CD4-positive, alpha-beta T cell (primary cell): ENCODE measurements around the gene NYAP2. TPM values are rescaled to one million over a fixed set of nuclear protein-coding genes. Genes with fewer than 3 reads are reported as not detected.

Experiments
- ATAC-seq: fragments of 200-7000 bp; cut with Tn5 transposase; one replicate; pipeline ENCODE4 v1.10.0; 2022; ENCODE audit warnings: mild to moderate bottlenecking; ENCODE audit not compliant: poor library complexity
- CTCF ChIA-PET: fragments of 350-600 bp; sonication (Branson Sonifier 250); formaldehyde crosslinking; loops from one replicate; lab custom pipeline; 2021; ENCODE audit warnings: antibody characterized with exemption, inconsistent platforms; lab: Charles Lee
- POLR2A ChIA-PET: fragments of 350-600 bp; sonication (Branson Sonifier 250); formaldehyde crosslinking; loops from one replicate; lab custom pipeline; 2021; ENCODE audit warnings: antibody characterized with exemption, inconsistent platforms; lab: Charles Lee
- DNase-seq, 14 experiments: peaks; one replicate each; pipeline ENCODE4 v3.0.0-alpha.2; 2013 to 2020; ENCODE audit warnings: mixed read lengths in 2 of 14
- H3K27ac ChIP-seq, 2 donors: one replicate each; pipeline versions ENCODE4 v1.5.1 to v1.7.0; 2013; ENCODE audit warnings: low read length in 2 of 2, low read depth in 1 of 2, mild to moderate bottlenecking in 1 of 2
- H3K27me3 ChIP-seq, 2 experiments: 1 replicate in 1 of 2; 2 replicates in 1 of 2; pipeline versions ENCODE4 v1.6.1 to v1.7.0; 2013; ENCODE audit warnings: low read length in 2 of 2, control low read depth in 1 of 2, mild to moderate bottlenecking in 1 of 2, moderate library complexity in 1 of 2; ENCODE audit not compliant: insufficient read depth in 2 of 2, control insufficient read depth in 1 of 2
- H3K36me3 ChIP-seq: one replicate; pipeline ENCODE4 v1.6.1; 2013; ENCODE audit warnings: low read length, control low read depth; ENCODE audit not compliant: insufficient read depth
- H3K4me1 ChIP-seq: one replicate; pipeline ENCODE4 v1.6.1; 2013; ENCODE audit warnings: low read length, control low read depth; ENCODE audit not compliant: insufficient read depth
- H3K4me3 ChIP-seq: one replicate; pipeline ENCODE4 v1.5.1; 2013; ENCODE audit warnings: mild to moderate bottlenecking, low read length, moderate library complexity
- H3K9me3 ChIP-seq, 2 experiments: 1 replicate in 1 of 2; 2 replicates in 1 of 2; pipeline versions ENCODE4 v1.6.1 to v1.7.0; 2013; ENCODE audit warnings: low read length in 2 of 2, mild to moderate bottlenecking in 2 of 2, control low read depth in 1 of 2, moderate library complexity in 1 of 2; ENCODE audit not compliant: control insufficient read depth in 1 of 2, insufficient read depth in 1 of 2
- H3K27ac Mint-ChIP-seq: one replicate; pipeline ENCODE4 v1.8.0; 2020; ENCODE audit warnings: mixed read lengths
- H3K27me3 Mint-ChIP-seq: one replicate; pipeline ENCODE4 v1.8.0; 2021; ENCODE audit warnings: mixed read lengths
- H3K36me3 Mint-ChIP-seq: one replicate; pipeline ENCODE4 v1.8.0; 2021; ENCODE audit warnings: low read depth, mixed read lengths
- H3K4me1 Mint-ChIP-seq: one replicate; pipeline ENCODE4 v1.8.0; 2021; ENCODE audit warnings: low read depth, mixed read lengths
- H3K4me3 Mint-ChIP-seq: one replicate; pipeline ENCODE4 v1.8.0; 2020; ENCODE audit warnings: mild to moderate bottlenecking, mixed read lengths
- H3K9me3 Mint-ChIP-seq: one replicate; pipeline ENCODE4 v1.8.0; 2020; ENCODE audit warnings: mixed read lengths
- CTCF ChIP-seq: fragments of 200-600 bp; IDR thresholded peaks from one replicate; pipeline ENCODE4 v1.8.0; 2022; ENCODE audit warnings: antibody characterized with exemption, mild to moderate bottlenecking
- intact Hi-C, 2 experiments: fragments of 100-400 bp; cut with DNase I in 1 of 2; cut with micrococcal nuclease in 1 of 2; formaldehyde crosslinking; loops; one replicate each; pipeline versions ENCODE4 v1.15.1 to v1.9.0; 2023 to 2025; cut with DNase I, micrococcal nuclease
- total RNA-seq, 174 experiments: library from RNA in 2 of 174; stranded (reverse) in 2 of 174; gene quantifications; one replicate each; pipeline ENCODE4 v1.2.3 and lab custom pipeline; 2021 to 2026

The NYAP2 gene
- total RNA-seq, 2 experiments from 2014 or later: not detected

GRCh38 chr2:225531559-225531958, 132.0 kb downstream of the NYAP2 start:
- H3K4me1 Mint-ChIP-seq: no peaks in the 10 kb centered on the region
- no peak for TF ChIP-seq CTCF
- no peaks in the 10 kb centered on the region for H3K9me3 Mint-ChIP-seq
- Histone ChIP-seq H3K27me3 (no peaks in the 10 kb centered on the region), H3K27ac (no peak overlapping the region), H3K4me1 (no peaks in the 10 kb centered on the region), H3K4me3 (no peak overlapping the region), H3K36me3 (no peaks in the 10 kb centered on the region), H3K9me3 (no peaks in the 10 kb centered on the region)
- POLR2A ChIA-PET: no interaction called here
- no peak for ATAC-seq
- peaks cover 20% of the 10 kb centered on the region for H3K27me3 Mint-ChIP-seq
- no peak for DNase-seq
- no peak overlapping the region for H3K4me3 Mint-ChIP-seq
- no peaks in the 10 kb centered on the region for H3K36me3 Mint-ChIP-seq
- intact Hi-C loops: no loop called here
- CTCF ChIA-PET: no interaction called here
- no peak overlapping the region for H3K27ac Mint-ChIP-seq

GRCh38 chr2:225532096-225532495, 132.6 kb downstream of the NYAP2 start:
- CTCF ChIA-PET: no interaction called here
- H3K27me3 Mint-ChIP-seq: peaks cover 14% of the 10 kb centered on the region
- Histone ChIP-seq H3K27me3 (no peaks in the 10 kb centered on the region), H3K27ac (no peak overlapping the region), H3K4me3 (no peak overlapping the region), H3K36me3 (no peaks in the 10 kb centered on the region), H3K4me1 (no peaks in the 10 kb centered on the region), H3K9me3 (no peaks in the 10 kb centered on the region)
- no peak for ATAC-seq
- no peaks in the 10 kb centered on the region for H3K36me3 Mint-ChIP-seq
- intact Hi-C loops: no loop called here
- POLR2A ChIA-PET: no interaction called here
- H3K4me1 Mint-ChIP-seq: no peaks in the 10 kb centered on the region
- no peak overlapping the region for H3K27ac Mint-ChIP-seq
- TF ChIP-seq CTCF: no peak
- no peak overlapping the region for H3K4me3 Mint-ChIP-seq
- H3K9me3 Mint-ChIP-seq: no peaks in the 10 kb centered on the region
- DNase-seq: no peak

- Mint-ChIP-seq H3K4me3 (no peak overlapping the region), H3K36me3 (no peaks in the 10 kb centered on the region), H3K27me3 (peaks cover 10% of the 10 kb centered on the region), H3K27ac (no peak overlapping the region), H3K4me1 (no peaks in the 10 kb centered on the region), H3K9me3 (no peaks in the 10 kb centered on the region)
- Histone ChIP-seq H3K4me3 (no peak overlapping the region), H3K27ac (no peak overlapping the region), H3K27me3 (no peaks in the 10 kb centered on the region), H3K4me1 (no peaks in the 10 kb centered on the region), H3K36me3 (no peaks in the 10 kb centered on the region), H3K9me3 (no peaks in the 10 kb centered on the region)
- TF ChIP-seq CTCF: no peak
- ATAC-seq (no peak), DNase-seq (no peak)
- intact Hi-C loops: no loop called here
- ChIA-PET POLR2A (no interaction called here), CTCF (no interaction called here)
Measured at GRCh38 chr2:225534037-225534436, 134.5 kb downstream of the NYAP2 start.
